ENCODE data around the gene MORN2. TPM values are rescaled to one million over a fixed set of nuclear protein-coding genes. Genes with fewer than 3 reads are reported as not detected.

MORN2 gene
- total and polyA plus RNA-seq, 2 experiments from 2014 or later: 38.5 to 57.6 TPM

- Histone ChIP-seq H4K20me1 (ENCODE audit: insufficient read depth) (no peaks in the 10 kb centered on the region), H3K4me3 (no peak overlapping the region), H3K36me3 (ENCODE audit: low read depth) (no peaks in the 10 kb centered on the region), H3K27ac (no peak overlapping the region), H3K79me2 (ENCODE audit: insufficient read depth) (no peaks in the 10 kb centered on the region), H2AFZ (no peak overlapping the region), H3K9me2 (ENCODE audit: insufficient read depth) (no peaks in the 10 kb centered on the region), H3K9ac (no peak overlapping the region), H3K27me3 (replicated peaks; ENCODE audit: insufficient read depth) (no peaks in the 10 kb centered on the region), H3F3A (ENCODE audit: insufficient read depth) (no peaks in the 10 kb centered on the region), H3K4me2 (ENCODE audit: unreplicated experiment) (no peak overlapping the region), H3K4me1 (ENCODE audit: insufficient read depth) (0 out of 2 replicates have a peak, but pooled peaks cover 5% of the 10 kb centered on the region), H3K9me3 (ENCODE audit: low read depth) (no peaks in the 10 kb centered on the region)
- in situ Hi-C loops (cut with MboI): no loop called here
- 90 to 91% methylated on average over 1 of the region's 1 CpG for WGBS, 2 experiments (ENCODE audit: low coverage in 1 of 2, low lambda C conversion rate in 2 of 2, missing lambda C conversion rate in 2 of 2)
- no peak for TF ChIP-seq EZH2phosphoT487 (IDR thresholded peaks at IDR 0.05; ENCODE audit: insufficient read depth, low read depth)
- TF ChIP-seq EZH2 (IDR thresholded peaks at IDR 0.05; ENCODE audit: insufficient read depth, poor library complexity, severe bottlenecking): no peak
- DNase-seq: no peak
Measured at GRCh38 chr2:38912619-38913018, 36.8 kb downstream of the MORN2 start.

GRCh38 chr2:38922389-38922788, 46.6 kb downstream of the MORN2 start:
- Histone ChIP-seq H3K4me1 (ENCODE audit: insufficient read depth) (no peaks in the 10 kb centered on the region), H3F3A (ENCODE audit: insufficient read depth) (no peaks in the 10 kb centered on the region), H3K4me2 (ENCODE audit: unreplicated experiment) (no peak overlapping the region), H3K4me3 (no peak overlapping the region), H3K27ac (no peak overlapping the region), H3K9ac (no peak overlapping the region), H3K27me3 (replicated peaks; ENCODE audit: insufficient read depth) (no peaks in the 10 kb centered on the region), H3K79me2 (ENCODE audit: insufficient read depth) (no peaks in the 10 kb centered on the region), H3K36me3 (ENCODE audit: low read depth) (no peaks in the 10 kb centered on the region), H2AFZ (no peak overlapping the region), H3K9me2 (ENCODE audit: insufficient read depth) (no peaks in the 10 kb centered on the region), H3K9me3 (ENCODE audit: low read depth) (no peaks in the 10 kb centered on the region), H4K20me1 (ENCODE audit: insufficient read depth) (no peaks in the 10 kb centered on the region)
- DNase-seq: no peak
- TF ChIP-seq EZH2phosphoT487 (IDR thresholded peaks at IDR 0.05; ENCODE audit: insufficient read depth, low read depth): no peak
- in situ Hi-C loops (cut with MboI): no loop called here
- WGBS, 2 experiments (ENCODE audit: low coverage in 1 of 2, low lambda C conversion rate in 2 of 2, missing lambda C conversion rate in 2 of 2): 83 to 91% methylated on average over 4 of the region's 4 CpGs

GRCh38 chr2:38922902-38923301, 47.1 kb downstream of the MORN2 start:
- no peak overlapping the region for H3K4me2 ChIP-seq (ENCODE audit: unreplicated experiment)
- no peak overlapping the region for H3K9ac ChIP-seq
- no peaks in the 10 kb centered on the region for H3K27me3 ChIP-seq (replicated peaks; ENCODE audit: insufficient read depth)
- H3K4me1 ChIP-seq (ENCODE audit: insufficient read depth): no peaks in the 10 kb centered on the region
- no peak overlapping the region for H3K27ac ChIP-seq
- no peaks in the 10 kb centered on the region for H3K36me3 ChIP-seq (ENCODE audit: low read depth)
- no peak overlapping the region for H2AFZ ChIP-seq
- no peaks in the 10 kb centered on the region for H3K79me2 ChIP-seq (ENCODE audit: insufficient read depth)
- in situ Hi-C loops (cut with MboI): no loop called here
- no peak for DNase-seq
- no peaks in the 10 kb centered on the region for H3F3A ChIP-seq (ENCODE audit: insufficient read depth)
- 98 to 100% methylated on average over 2 of the region's 2 CpGs for WGBS, 2 experiments (ENCODE audit: low coverage in 1 of 2, low lambda C conversion rate in 2 of 2, missing lambda C conversion rate in 2 of 2)
- no peak for TF ChIP-seq EZH2phosphoT487 (IDR thresholded peaks at IDR 0.05; ENCODE audit: insufficient read depth, low read depth)
- no peak for TF ChIP-seq EZH2 (IDR thresholded peaks at IDR 0.05; ENCODE audit: insufficient read depth, poor library complexity, severe bottlenecking)
- no peaks in the 10 kb centered on the region for H3K9me3 ChIP-seq (ENCODE audit: low read depth)
- H4K20me1 ChIP-seq (ENCODE audit: insufficient read depth): no peaks in the 10 kb centered on the region
- H3K9me2 ChIP-seq (ENCODE audit: insufficient read depth): no peaks in the 10 kb centered on the region
- no peak overlapping the region for H3K4me3 ChIP-seq

GRCh38 chr2:38925982-38926381, 50.2 kb downstream of the MORN2 start:
- no peaks in the 10 kb centered on the region for H3F3A ChIP-seq (ENCODE audit: insufficient read depth)
- no peak overlapping the region for H3K9ac ChIP-seq
- no peak overlapping the region for H2AFZ ChIP-seq
- no peaks in the 10 kb centered on the region for H3K4me1 ChIP-seq (ENCODE audit: insufficient read depth)
- TF ChIP-seq EZH2phosphoT487 (IDR thresholded peaks at IDR 0.05; ENCODE audit: insufficient read depth, low read depth) (no peak), EZH2 (IDR thresholded peaks at IDR 0.05; ENCODE audit: insufficient read depth, poor library complexity, severe bottlenecking) (no peak)
- in situ Hi-C loops (cut with MboI): no loop called here
- no peaks in the 10 kb centered on the region for H4K20me1 ChIP-seq (ENCODE audit: insufficient read depth)
- H3K27me3 ChIP-seq (replicated peaks; ENCODE audit: insufficient read depth): no peaks in the 10 kb centered on the region
- no peaks in the 10 kb centered on the region for H3K9me2 ChIP-seq (ENCODE audit: insufficient read depth)
- H3K27ac ChIP-seq: no peak overlapping the region
- H3K79me2 ChIP-seq (ENCODE audit: insufficient read depth): no peaks in the 10 kb centered on the region
- H3K36me3 ChIP-seq (ENCODE audit: low read depth): no peaks in the 10 kb centered on the region
- no peak overlapping the region for H3K4me2 ChIP-seq (ENCODE audit: unreplicated experiment)
- no peaks in the 10 kb centered on the region for H3K9me3 ChIP-seq (ENCODE audit: low read depth)
- no peak for DNase-seq
- whole genome bisulfite sequencing, 2 experiments (ENCODE audit: low coverage in 1 of 2, low lambda C conversion rate in 2 of 2, missing lambda C conversion rate in 2 of 2): 75 to 83% methylated on average over 9 of the region's 9 CpGs
- no peak overlapping the region for H3K4me3 ChIP-seq

- Histone ChIP-seq H3K27me3 (replicated peaks; ENCODE audit: insufficient read depth) (no peaks in the 10 kb centered on the region), H3K4me3 (no peak overlapping the region), H3K36me3 (ENCODE audit: low read depth) (no peaks in the 10 kb centered on the region), H3K27ac (no peak overlapping the region), H2AFZ (no peak overlapping the region), H3K4me2 (ENCODE audit: unreplicated experiment) (no peak overlapping the region), H3K9me2 (ENCODE audit: insufficient read depth) (no peaks in the 10 kb centered on the region), H3K9ac (no peak overlapping the region), H3K4me1 (ENCODE audit: insufficient read depth) (peaks cover 23% of the 10 kb centered on the region), H4K20me1 (ENCODE audit: insufficient read depth) (no peaks in the 10 kb centered on the region), H3K79me2 (ENCODE audit: insufficient read depth) (no peaks in the 10 kb centered on the region), H3F3A (ENCODE audit: insufficient read depth) (peaks cover 7% of the 10 kb centered on the region), H3K9me3 (ENCODE audit: low read depth) (no peaks in the 10 kb centered on the region)
- 78 to 80% methylated on average over 2 of the region's 2 CpGs for WGBS, 2 experiments (ENCODE audit: low coverage in 1 of 2, low lambda C conversion rate in 2 of 2, missing lambda C conversion rate in 2 of 2)
- TF ChIP-seq EZH2phosphoT487 (IDR thresholded peaks at IDR 0.05; ENCODE audit: insufficient read depth, low read depth) (no peak), EZH2 (IDR thresholded peaks at IDR 0.05; ENCODE audit: insufficient read depth, poor library complexity, severe bottlenecking) (no peak)
- no peak for DNase-seq
- in situ Hi-C loops (cut with MboI): no loop called here
Measured at GRCh38 chr2:38930600-38930999, 54.8 kb downstream of the MORN2 start.

Small RNA genes within 50 kb of the gene (small RNA-seq; reads per million reads assigned to genes)
- not detected for gene RNU6-851P (ENCODE audit: low read depth, low replicate concordance)

Other genes with a start within 250 kb of the MORN2 start
- gene GALM, start 209.9 kb upstream of the MORN2 start, total RNA-seq (2014; rRNA removed; shearing (Covaris generic)): 8.6 and 10.8 TPM in 2 replicates
- gene GALM, start 209.9 kb upstream of the MORN2 start, polyA plus RNA-seq (2016; fragmentation: Nextera tagmentation; extraction: Ambion mirVana): 7.6 and 8.8 TPM in 2 replicates
- 86.5 and 95.0 TPM in 2 replicates for gene SRSF7, start 124.6 kb upstream of the MORN2 start, total RNA-seq (2014; rRNA removed; shearing (Covaris generic))
- 156 TPM in 2 replicates for gene SRSF7, start 124.6 kb upstream of the MORN2 start, polyA plus RNA-seq (2016; fragmentation: Nextera tagmentation; extraction: Ambion mirVana)
- 5.2 and 15.3 TPM in 2 replicates for gene GEMIN6, start 97.8 kb upstream of the MORN2 start, total RNA-seq (2014; rRNA removed; shearing (Covaris generic))
- gene GEMIN6, start 97.8 kb upstream of the MORN2 start, polyA plus RNA-seq (2016; fragmentation: Nextera tagmentation; extraction: Ambion mirVana): 14.9 and 15.3 TPM in 2 replicates
- 13.7 and 13.9 TPM in 2 replicates for gene DHX57, start within 50 bp of the MORN2 start, total RNA-seq (2014; rRNA removed; shearing (Covaris generic))
- 7.7 and 10.5 TPM in 2 replicates for gene DHX57, start within 50 bp of the MORN2 start, polyA plus RNA-seq (2016; fragmentation: Nextera tagmentation; extraction: Ambion mirVana)
- 0.13 and 0.54 TPM in 2 replicates for gene ARHGEF33, start 13.9 kb downstream of the MORN2 start, total RNA-seq (2014; rRNA removed; shearing (Covaris generic))
- 0.52 and 0.75 TPM in 2 replicates for gene ARHGEF33, start 13.9 kb downstream of the MORN2 start, polyA plus RNA-seq (2016; fragmentation: Nextera tagmentation; extraction: Ambion mirVana)
- gene SOS1, start 245.1 kb downstream of the MORN2 start, total RNA-seq (2014; rRNA removed; shearing (Covaris generic)): 8.6 and 22.0 TPM in 2 replicates
- gene SOS1, start 245.1 kb downstream of the MORN2 start, polyA plus RNA-seq (2016; fragmentation: Nextera tagmentation; extraction: Ambion mirVana): 3.8 and 5.0 TPM in 2 replicates

Measured in GM23248 (cell line).